ENCODE data around the gene SDF2.

Gene SDF2

GRCh38 chr17:28648698-28649097 is 13.0 kb downstream of the SDF2 start:
- TF ChIP-seq, protein P1, sequence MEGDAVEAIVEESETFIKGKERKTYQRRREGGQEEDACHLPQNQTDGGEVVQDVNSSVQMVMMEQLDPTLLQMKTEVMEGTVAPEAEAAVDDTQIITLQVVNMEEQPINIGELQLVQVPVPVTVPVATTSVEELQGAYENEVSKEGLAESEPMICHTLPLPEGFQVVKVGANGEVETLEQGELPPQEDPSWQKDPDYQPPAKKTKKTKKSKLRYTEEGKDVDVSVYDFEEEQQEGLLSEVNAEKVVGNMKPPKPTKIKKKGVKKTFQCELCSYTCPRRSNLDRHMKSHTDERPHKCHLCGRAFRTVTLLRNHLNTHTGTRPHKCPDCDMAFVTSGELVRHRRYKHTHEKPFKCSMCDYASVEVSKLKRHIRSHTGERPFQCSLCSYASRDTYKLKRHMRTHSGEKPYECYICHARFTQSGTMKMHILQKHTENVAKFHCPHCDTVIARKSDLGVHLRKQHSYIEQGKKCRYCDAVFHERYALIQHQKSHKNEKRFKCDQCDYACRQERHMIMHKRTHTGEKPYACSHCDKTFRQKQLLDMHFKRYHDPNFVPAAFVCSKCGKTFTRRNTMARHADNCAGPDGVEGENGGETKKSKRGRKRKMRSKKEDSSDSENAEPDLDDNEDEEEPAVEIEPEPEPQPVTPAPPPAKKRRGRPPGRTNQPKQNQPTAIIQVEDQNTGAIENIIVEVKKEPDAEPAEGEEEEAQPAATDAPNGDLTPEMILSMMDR (IDR thresholded peaks at IDR 0.05; ENCODE audit: low read depth, low read length, missing control alignments) = no peak
- in situ Hi-C loops (cut with HindIII; ENCODE audit: low sequenced_read_pairs) = no loop called here
- DNase-seq (ENCODE audit: low read depth) = no peak
- no peak overlapping the region for H3K4me3 ChIP-seq (ENCODE audit: low read depth, low read length)

DNA sequence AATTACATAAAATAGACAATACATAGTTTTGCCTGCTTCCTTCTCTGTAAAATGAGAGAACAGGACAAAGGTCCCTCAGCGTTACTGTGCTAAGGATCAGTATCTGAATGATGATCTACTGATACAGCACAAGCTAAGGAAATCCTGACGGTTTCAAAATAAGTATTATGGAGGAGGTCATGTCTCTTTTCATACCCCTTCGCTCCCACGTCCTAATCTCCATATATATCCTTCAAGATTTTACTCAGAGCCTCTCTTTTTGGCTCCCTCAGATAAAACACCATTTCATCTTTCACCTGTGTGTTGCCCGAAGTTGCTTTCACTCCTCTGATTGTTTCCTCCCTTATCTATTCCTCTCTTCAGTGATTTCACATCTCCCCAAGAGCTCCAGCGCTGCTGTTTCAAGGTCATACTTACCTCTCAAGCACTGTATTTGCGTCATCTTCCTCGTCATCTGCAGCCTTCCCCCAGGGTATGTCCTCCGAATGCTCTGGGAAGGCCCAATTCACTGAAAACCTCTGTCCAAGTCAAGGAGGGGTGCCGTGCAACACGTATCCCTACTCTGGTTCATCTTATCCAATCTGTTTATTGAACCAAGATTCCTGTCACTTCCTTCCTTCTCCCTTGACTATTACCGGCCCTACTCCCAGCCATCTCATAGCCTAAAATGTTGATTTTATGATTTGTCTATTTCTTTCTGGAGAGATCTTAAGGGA is 15.5 kb downstream of the SDF2 start:
- in situ Hi-C loops (cut with HindIII; ENCODE audit: low sequenced_read_pairs) = no loop called here
- no peak overlapping the region for H3K4me3 ChIP-seq (ENCODE audit: low read depth, low read length)
- TF ChIP-seq, protein P1 (IDR thresholded peaks at IDR 0.05; ENCODE audit: low read depth, low read length, missing control alignments) = no peak

GRCh38 chr17:28645576-28645939 is 16.1 kb downstream of the SDF2 start:
- peak overlapping the region; percentile 84 for H3K4me3 ChIP-seq (ENCODE audit: low read depth, low read length)
- DNase-seq (ENCODE audit: low read depth) = no peak
- in situ Hi-C loops (cut with HindIII; ENCODE audit: low sequenced_read_pairs) = no loop called here
- TF ChIP-seq, protein P1 (IDR thresholded peaks at IDR 0.05; ENCODE audit: low read depth, low read length, missing control alignments) = no peak

More for the DNA sequence above, 15.5 kb downstream of the SDF2 start:
- DNase-seq (ENCODE audit: low read depth) = no peak

DNA sequence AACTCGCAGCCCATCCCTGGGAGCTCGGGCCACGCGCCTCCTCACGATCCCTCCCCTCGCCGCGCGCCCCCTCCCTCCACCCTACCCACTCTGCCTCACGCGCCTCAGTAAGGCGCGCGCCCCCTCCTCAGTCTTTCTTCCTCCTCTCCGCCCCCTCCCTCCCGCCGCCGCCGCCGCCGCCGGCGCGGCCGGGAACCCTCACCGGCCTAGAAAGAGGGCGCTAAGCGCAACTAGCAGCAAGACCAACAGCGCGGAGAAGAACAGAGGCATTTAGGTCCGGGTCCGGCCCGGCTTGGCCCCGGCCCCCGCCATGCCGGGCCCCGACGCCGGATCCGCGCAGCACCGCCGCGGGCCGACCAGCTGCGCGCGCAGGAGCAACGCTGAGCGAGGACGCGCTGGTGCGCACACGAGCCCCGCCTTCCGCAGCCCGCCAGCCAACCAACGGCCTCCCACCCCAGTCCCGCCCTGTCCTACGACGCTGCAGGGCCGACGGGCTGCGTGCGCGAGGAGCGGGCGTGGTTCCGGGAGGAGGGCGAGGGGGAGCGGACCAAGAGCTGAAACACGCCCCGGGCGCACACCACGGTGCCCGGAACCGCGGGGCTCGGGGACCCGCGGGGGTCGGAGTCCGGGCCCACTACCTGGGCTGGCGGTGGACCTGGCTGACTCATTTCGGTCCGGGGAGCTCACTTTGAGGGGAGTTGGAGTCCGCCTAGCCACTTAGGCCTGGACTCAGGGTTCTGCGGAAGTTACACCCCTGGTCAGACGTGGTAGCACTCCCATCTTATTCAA is 16.7 kb downstream of the SDF2 start, which contains the start of gene BLTP2:
BLTP2 (minus strand) TSS at position 372 of the 789 bp plus-strand sequence; CDS start at position 270, 102 bp downstream.
- TF ChIP-seq, protein P1 (IDR thresholded peaks at IDR 0.05; ENCODE audit: low read depth, low read length, missing control alignments) = no peak
- in situ Hi-C loops (cut with HindIII; ENCODE audit: low sequenced_read_pairs) = no loop called here
- H3K4me3 ChIP-seq (ENCODE audit: low read depth, low read length) = peak within 1 kb of the TSS; percentile 84
- peak; percentile 80 for DNase-seq (ENCODE audit: low read depth)

DNA sequence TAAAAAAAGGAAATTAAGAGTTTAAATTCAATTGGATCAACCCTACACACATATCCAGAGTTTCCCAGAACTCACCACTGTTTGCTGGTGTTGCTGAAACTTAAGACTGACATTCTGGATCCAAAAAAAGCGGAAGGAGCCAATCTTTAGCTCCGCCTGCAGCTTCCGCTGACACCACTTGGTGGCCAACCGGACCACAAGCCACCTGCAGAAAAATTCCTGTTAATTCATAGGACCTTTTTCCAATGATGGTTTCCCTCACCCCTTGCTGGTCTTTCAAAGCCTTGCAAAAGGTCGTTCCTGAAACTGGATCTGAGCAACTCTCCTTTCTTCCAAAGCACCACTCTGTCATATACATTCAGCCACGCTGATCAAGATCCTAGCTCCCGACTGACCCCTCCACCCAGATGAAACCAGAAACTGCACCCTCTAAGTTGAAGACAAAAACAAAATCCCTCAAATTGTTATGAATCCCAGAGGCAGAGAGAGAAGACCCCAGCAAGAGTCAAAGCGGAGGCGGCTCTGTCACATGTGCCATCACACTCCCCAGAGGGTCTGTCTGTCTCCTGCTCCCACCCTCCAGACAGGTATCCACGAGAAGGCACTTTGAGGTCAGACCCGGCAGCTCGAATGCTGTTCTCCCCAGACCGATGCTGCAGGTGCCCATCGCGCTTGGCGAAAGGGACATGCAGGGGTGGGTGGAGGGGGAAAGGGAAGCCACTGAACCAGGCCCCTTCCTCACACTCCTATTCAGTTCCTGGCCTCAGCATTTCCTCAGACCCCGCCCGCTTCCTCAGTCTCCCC is 17.5 kb downstream of the SDF2 start:
- in situ Hi-C loops (cut with HindIII; ENCODE audit: low sequenced_read_pairs) = no loop called here
- peak overlapping the region; percentile 84 for H3K4me3 ChIP-seq (ENCODE audit: low read depth, low read length)
- peak; percentile 18 for DNase-seq (ENCODE audit: low read depth)
- TF ChIP-seq, protein P1 (IDR thresholded peaks at IDR 0.05; ENCODE audit: low read depth, low read length, missing control alignments) = peak; percentile 56

DNA sequence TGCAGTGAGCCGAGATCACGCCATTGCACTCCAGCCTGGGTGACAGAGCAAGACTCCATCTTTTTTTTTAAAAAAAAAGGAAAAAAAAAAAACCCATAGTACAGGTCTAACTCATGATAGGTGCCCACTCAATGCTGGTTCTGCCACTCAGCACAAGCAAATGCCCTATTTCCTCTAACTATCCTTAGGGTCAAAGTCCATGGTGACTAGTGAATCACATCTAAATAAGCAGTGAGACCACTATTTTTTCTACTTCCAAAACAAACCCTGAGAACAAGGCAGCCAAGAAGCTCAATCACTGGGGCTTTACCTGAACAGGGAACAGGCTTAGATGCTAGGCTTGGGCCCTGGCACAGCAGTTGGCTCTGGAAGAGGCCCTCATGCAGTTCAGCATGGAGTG is 20.1 kb downstream of the SDF2 start:
- in situ Hi-C loops (cut with HindIII; ENCODE audit: low sequenced_read_pairs) = no loop called here
- no peak for DNase-seq (ENCODE audit: low read depth)
- H3K4me3 ChIP-seq (ENCODE audit: low read depth, low read length) = no peak overlapping the region
- TF ChIP-seq, protein P1 (IDR thresholded peaks at IDR 0.05; ENCODE audit: low read depth, low read length, missing control alignments) = no peak

Measured in astrocyte of the cerebellum (primary cell).